ENCODE results near the gene TRMU.
A peak's percentile ranks its signal among the peaks of the same experiment; 100 is the strongest.

Gene TRMU

DNA sequence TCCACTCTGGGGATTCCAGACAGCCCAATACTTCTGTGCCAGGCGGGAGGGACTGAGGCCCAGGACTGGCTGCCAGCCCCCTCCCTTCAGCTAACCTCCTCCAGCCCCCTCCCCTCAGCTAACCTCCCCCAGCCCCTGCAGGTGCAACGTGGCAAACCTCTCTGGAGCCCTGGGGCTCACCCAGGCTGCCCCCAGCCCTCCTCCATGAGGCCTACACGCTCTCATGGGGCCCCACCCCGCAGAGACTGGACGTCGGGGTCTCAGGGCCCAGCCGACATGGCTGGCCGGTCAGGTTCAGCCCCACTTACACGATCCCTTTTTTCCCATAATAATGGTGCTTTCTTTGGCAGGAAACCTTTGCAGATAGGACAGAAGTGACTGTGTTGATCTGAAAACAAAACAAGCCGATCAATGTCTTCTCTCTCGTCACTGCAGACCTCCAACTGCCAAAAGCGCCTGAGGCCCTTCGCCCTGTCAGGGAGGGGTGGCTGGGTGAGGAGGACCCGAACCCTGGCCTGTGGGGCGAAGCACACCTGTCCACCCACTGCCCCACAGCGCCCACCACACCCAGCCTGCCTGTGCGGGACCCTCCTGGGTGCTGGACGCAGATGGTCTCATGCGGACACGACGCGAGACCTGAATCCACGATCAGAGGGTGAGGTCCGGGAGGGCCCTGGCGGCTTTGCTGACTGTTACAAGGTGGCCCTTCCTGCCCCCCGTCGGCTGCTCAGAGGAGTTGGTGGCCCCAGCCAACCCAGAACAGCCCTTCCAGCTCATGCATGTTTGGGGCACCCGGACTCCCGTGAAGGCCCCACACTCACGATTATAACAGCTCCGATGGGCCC is 33.6 kb downstream of the TRMU start:
- DNase-seq (ENCODE audit: low read depth, low spot score), result peak; percentile 36

DNA sequence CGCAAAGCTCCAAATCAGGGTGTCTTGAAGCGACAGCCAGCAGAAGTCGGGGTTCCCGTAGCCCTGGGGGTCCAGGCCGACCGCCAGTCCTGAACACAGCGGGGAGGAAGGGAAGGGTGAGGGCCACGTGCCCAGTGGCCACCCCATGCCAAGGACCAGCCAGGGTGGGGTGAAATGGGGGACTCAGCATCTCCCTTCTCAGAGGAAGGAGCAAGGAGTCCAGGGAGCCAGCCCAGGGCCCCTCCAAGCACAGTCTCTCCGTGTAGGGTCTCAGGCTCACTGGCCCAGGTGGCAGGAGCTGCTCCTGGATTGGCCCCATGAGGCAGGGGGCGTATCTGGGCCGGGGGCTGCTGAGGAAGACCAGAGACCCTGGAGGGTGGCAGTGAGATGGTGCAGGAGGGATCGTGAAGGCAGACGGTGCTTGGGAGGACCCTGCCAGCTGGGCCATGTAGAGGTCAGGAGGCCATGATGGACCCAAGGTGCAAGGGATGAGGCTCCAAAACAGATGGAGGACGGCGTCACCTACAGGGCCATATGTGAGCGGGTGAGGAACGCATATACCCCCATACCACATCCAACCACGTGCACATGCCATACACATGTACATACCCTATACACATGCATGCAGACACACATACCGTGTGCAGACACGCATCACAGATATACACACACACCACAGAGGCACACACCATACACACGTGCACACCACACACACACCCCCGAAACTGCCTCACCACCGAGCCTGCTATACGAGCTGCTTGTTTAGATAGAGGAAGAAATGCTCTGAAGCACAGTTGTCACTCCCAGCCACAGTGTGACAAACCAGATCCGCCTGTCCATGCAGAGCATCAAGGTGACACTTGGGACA is 34.4 kb downstream of the TRMU start:
- DNase-seq (ENCODE audit: low read depth, low spot score), result no peak

DNA sequence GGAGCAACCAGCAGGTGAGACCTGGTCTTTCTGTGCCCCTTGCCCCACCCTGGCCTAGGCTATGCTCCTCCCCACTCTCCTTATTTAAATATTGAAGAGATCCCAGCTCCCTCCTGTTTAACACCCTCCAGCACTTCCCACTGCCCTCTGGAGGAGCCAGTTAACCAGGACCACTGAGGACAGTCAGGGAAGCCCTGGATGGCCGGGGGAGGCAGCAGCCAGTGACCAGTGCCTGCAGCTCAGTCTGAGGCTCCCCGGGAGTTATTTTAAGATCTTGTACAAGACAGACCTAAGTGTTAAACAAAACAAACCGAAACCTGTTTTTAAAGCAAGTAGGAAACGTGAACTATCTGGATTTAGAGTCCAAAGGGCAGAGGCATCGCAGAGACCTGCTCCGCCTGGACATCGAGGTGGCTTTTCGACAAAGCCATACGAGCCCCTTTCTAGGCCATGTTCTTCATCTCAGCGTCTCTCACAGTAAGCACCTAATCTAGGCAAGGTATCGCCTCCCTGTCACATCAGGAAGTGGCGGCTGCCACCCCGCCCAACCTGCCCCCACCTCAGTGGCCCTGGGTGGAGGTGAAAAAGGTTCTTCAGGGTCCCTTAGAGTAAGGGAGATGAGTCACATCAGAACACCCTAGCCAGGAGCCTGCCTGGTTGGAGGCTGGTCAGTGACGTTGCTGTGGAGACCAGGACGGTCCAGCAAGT is 35.2 kb downstream of the TRMU start:
- DNase-seq (ENCODE audit: low read depth, low spot score), result peak; percentile 51

DNA sequence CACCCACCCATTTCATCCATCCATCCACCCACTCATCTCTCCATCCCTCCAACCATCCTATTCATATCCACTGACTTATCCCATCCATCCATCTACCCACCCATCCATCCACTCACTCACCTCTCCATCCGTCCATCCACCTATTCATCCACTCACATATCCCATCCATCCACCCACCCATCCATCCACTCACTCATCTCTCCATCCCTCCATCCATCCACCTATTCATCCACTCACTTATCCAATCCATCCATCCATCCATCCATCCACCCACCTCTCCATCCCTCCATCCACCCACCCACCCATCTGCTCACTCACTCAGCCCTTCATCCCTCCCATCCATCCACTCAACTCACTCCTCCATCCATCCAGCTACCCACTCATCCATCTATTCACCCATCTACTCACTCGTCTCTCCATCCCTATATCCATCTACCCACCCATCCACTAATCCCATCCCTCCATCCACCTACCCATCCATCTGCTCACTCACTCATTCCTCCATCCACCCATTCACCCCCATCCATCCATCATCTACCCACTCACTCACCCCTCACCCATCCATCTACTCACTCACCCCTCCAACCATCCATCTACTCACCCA is 36.2 kb downstream of the TRMU start:
- no peak for DNase-seq (ENCODE audit: low read depth, low spot score)

DNA sequence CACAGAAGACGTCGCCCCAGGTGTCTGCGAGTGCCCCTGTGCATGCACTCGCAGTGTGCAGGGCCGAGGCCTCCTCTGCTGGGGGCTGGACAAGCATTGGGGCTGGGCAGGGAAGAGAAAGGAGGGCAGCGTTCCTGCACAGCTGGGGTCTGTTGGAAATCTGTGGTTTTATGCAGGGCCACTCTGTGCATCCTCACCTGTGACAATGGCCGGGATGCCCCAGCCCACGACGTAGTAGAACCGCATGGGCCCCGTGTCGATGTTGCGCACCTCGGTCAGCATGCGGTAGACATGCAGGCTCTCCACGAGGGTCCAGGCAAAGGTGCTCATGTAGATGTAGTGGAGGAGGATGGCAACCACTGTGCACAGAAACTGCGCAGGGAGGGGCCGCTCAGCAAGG is 37.2 kb downstream of the TRMU start:
- no peak for DNase-seq (ENCODE audit: low read depth, low spot score)

DNA sequence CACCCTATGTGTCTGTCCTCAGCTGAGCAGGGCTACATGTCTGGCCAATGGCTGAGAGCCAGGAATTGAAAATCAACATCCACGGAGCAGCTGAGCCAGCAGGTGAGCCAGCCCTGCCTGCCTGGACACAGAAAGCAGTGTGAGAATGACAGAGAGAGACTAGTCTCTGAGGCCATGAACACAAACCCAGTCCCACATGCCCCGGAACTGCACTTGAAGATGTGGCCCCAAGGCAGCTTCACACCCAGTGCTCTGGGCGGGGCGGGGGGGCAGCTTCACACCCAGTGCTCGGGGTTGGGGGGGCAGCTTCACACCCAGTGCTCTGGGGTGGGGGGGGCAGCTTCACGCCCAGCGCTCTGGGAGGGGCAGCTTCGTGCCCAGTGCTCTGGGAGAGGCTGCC is 37.6 kb downstream of the TRMU start:
- no peak for DNase-seq (ENCODE audit: low read depth, low spot score)

- DNase-seq (ENCODE audit: low read depth, low spot score), result no peak
Observed at GRCh38 chr22:46373921-46374662, 38.6 kb downstream of the TRMU start.

DNA sequence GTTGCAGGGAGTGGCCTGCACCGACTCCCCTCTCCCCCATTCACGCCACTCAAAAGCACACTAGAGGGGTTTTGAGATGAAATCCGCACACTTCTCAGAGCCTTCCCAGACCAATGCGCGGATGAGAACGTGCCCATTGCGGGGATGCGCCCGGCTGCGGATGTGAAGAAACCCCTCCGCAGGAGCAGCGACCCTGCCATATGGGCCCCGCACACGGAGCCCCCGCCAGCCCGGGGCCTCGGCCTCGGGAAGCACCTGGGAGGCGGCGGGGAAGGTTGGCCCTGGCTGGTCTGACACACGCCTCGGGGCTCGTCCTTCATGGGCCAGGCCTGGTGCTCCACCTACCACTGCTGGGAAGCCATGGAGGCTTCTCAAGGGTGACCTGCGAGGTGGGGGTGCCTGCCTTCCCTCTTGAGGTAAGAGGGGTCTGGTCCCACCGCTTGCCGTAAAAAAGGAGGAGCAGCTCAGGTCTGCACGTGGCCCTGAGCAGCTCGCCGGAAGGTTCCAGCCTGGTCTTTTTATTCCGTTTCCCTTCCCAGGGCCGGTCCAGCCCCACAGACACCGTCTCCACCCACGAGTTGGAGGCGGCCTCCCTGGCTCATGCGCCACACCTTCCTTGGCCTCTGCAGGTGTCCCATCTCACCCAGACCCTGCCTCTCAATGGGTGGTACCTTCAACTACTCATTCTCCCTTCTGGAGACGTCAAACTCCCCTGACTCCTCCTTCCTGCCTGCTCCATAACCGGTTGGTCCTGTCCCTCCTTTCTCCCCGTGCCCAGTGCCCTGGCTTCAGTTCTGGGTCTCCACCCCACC is 39.4 kb downstream of the TRMU start:
- DNase-seq (ENCODE audit: low read depth, low spot score), result no peak

- DNase-seq (ENCODE audit: low read depth, low spot score), result no peak
Observed at GRCh38 chr22:46376111-46376510, 40.6 kb downstream of the TRMU start.

- DNase-seq (ENCODE audit: low read depth, low spot score), result peak; percentile 68
Observed at GRCh38 chr22:46376908-46377524, 41.5 kb downstream of the TRMU start.

DNA sequence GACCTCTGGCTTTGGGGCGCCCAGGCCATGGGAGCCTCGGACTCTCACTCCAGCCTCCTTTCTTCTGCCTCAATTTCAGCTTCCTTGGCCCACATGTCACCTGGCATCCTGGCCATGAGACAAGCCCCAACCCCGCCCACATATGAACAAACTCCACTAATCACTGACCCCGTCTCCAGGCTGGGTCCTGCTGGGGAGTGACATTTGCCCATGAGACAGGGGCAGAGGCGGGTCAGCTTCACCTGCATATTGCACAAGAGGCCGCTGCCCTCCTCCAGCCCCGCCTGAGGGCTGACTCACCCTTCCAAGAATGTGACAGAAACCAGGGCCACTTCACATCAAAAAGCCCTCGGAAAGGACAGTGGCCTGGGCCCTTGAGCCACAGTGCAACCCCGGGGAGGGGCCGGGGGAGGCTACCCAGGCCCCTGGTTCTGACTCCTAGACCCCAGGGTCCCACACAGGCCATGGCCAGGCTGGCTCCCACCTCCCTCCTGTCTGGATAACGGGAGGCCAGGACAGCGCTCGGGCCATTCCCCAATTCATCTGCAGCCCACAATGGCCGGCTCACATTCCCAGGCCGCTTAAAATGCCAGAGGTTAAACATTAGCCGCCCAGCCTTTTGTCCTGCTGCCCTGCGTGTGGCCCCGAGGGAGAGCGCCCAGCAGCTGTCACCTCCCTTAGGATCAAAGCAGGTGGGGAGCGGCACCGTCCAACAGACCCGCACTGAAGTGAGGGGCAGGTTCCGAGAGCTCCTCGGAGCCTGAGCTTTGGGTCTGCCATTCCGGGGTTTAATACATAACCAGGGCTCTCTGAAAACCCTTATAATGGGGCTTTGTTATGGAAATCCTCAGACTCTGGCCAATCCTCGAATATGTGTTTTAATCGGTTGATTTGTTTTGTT is 42.3 kb downstream of the TRMU start:
- peak; percentile 95 for DNase-seq (ENCODE audit: low read depth, low spot score)

GRCh38 chr22:46378426-46379065 is 43.0 kb downstream of the TRMU start:
- DNase-seq (ENCODE audit: low read depth, low spot score), result no peak

- no peak for DNase-seq (ENCODE audit: low read depth, low spot score)
Observed at GRCh38 chr22:46379066-46379930, 43.8 kb downstream of the TRMU start.

- DNase-seq (ENCODE audit: low read depth, low spot score), result no peak
Observed at GRCh38 chr22:46380069-46380468, 44.6 kb downstream of the TRMU start.

DNA sequence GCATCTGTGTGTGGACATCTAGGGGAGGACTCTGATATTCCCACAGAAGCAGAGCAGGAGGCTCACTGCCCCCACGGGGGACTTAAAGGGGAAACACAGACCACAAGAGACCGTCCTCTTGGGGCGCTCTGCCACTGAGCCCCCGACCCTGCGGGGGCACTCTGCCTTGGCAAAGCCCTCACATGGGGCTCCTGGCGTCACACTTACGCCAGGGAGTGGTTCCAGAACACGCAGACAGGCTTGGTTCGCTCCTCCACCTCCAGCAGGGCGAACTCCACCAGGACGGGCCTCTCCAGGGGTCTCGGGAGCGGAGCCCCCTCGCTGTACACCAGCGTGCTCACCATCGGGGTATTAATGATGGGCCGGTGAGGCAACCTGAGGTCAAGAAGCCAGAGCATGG is 45.1 kb downstream of the TRMU start:
- no peak for DNase-seq (ENCODE audit: low read depth, low spot score)

GRCh38 chr22:46381142-46381541 is 45.6 kb downstream of the TRMU start:
- peak; percentile 64 for DNase-seq (ENCODE audit: low read depth, low spot score)

DNA sequence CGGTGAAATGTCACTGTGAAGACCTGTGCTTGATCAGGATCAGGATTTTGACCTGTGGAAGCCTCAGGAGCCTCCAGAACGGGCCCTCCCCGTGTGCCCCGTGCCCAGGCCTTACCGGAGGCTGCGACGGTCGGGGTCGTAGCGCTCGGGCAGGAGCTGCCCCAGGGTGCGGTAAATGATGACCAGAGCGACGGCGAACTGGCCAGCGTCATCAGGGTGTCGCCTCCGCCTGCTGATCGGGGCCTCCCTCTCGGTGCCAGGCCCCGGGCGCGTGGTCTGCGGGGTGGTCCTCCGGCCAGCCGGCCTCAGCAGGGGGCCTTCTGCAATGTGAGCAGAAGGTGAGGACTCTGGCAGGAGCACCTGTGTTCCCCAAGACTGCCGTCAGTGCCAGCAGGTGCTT is 46.2 kb downstream of the TRMU start:
- DNase-seq (ENCODE audit: low read depth, low spot score), result no peak

All from ELF-1 (cell line).